Stimulated activated CD4-positive, alpha-beta T cell treated with anti-CD3 and anti-CD28 coated beads, TNF-alpha, amount 100 ng/mL, for 48 hours (primary cell): ENCODE data around the gene FOXN4.
"Not testable (repeated sequence)": the region's sequence is repeated elsewhere in the genome, so short reads cannot be mapped to it uniquely, and the experiment has no call there.

ENCODE experiments used
- DNase-seq, 3 donors: peaks; one replicate each; pipeline ENCODE4 v3.0.0-alpha.2; 2020; ENCODE audit warnings: low read depth in 3 of 3

FOXN4 gene

GRCh38 chr12:109308534-109309380 lies at the start of gene FOXN4:
Gene FOXN4, minus strand, starts transcription at chr12:109309284. Its CDS starts 963 bp downstream, at chr12:109308321.
- no peak for DNase-seq

- DNase-seq: no peak
These were observed 49.2 kb upstream of the FOXN4 start for GRCh38 chr12:109358154-109358869.

GRCh38 chr12:109357032-109357431 lies 47.9 kb upstream of the FOXN4 start:
- DNase-seq: no peak

GRCh38 chr12:109356577-109356976 lies 47.5 kb upstream of the FOXN4 start:
- DNase-seq: no peak

GRCh38 chr12:109352184-109352583 lies 43.1 kb upstream of the FOXN4 start:
- no peak for DNase-seq

GRCh38 chr12:109347589-109347988 lies 38.5 kb upstream of the FOXN4 start, which contains the start of gene MYO1H:
Gene MYO1H, plus strand, starts transcription at chr12:109347900. Its CDS starts 61 bp downstream, at chr12:109347961.
- no peak for DNase-seq

GRCh38 chr12:109346920-109347319 lies 37.8 kb upstream of the FOXN4 start:
- no peak for DNase-seq

- DNase-seq: no peak
These were observed 36.3 kb upstream of the FOXN4 start for GRCh38 chr12:109345428-109345827.

GRCh38 chr12:109343677-109344076 lies 34.6 kb upstream of the FOXN4 start:
- no peak for DNase-seq

- DNase-seq: no peak
These were observed 27.5 kb upstream of the FOXN4 start for GRCh38 chr12:109336593-109336992.

- DNase-seq: no peak
These were observed 25.8 kb upstream of the FOXN4 start for GRCh38 chr12:109334887-109335286.

GRCh38 chr12:109331301-109331952 lies 22.3 kb upstream of the FOXN4 start:
- DNase-seq: no peak

GRCh38 chr12:109330282-109331230 lies 21.5 kb upstream of the FOXN4 start:
- DNase-seq: no peak

- no peak for DNase-seq
These were observed 20.6 kb upstream of the FOXN4 start for GRCh38 chr12:109329686-109330085.

GRCh38 chr12:109329003-109329402 lies 19.9 kb upstream of the FOXN4 start:
- DNase-seq: no peak

- DNase-seq: not testable (repeated sequence)
These were observed 12.2 kb upstream of the FOXN4 start for GRCh38 chr12:109321294-109321693.

GRCh38 chr12:109310247-109311125 lies 1.4 kb upstream of the FOXN4 start:
- no peak for DNase-seq

- DNase-seq: no peak
These were observed 530 bp upstream of the FOXN4 start for GRCh38 chr12:109309381-109310246.

GRCh38 chr12:109307051-109307450 lies 2.0 kb downstream of the FOXN4 start:
- no peak for DNase-seq
